ENCODE measurements around the gene APMAP. TPM values are rescaled to one million over a fixed set of nuclear protein-coding genes. Genes with fewer than 3 reads are reported as not detected.

APMAP gene
- total RNA-seq, 1 experiment from 2014 or later, result 82.7 TPM

DNA sequence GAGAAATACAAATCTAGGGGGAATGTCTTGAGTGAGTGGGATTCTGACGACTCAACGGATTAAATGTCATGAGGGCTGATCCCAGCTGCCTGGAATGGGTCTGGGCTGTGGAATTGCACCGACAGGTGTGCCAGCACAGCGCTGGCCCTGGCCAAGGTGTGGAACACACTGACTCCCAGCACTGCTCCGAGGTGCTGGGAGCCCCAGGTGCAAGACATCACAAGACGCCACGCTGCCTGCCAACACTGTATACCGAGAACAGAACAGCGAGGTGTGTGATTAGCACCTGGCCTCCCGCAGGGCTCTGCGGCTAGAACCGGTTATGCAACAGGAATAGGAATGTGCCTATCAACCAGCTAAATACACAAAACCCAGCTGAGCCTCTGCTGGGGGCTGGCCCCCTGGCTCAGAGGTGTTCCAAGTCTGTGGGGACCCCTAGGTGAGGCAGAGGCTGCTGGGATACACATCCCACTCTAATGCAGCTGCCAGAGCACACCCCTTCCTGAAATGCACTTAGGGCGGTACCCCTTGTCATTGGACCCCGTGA lies 24.8 kb upstream of the APMAP start:
- Histone ChIP-seq H3K79me2 (ENCODE audit: insufficient read depth, low read length) (no peaks in the 10 kb centered on the region), H3K9me2 (ENCODE audit: insufficient read depth) (no peaks in the 10 kb centered on the region), H3K4me3 (replicated peaks in 1 of 2; ENCODE audit: low read depth in 1 of 2, low read length in 2 of 2) (no peak overlapping the region), H3K9me3 (ENCODE audit: control insufficient read depth in 1 of 2, insufficient read depth in 1 of 2, low read depth in 1 of 2, low read length in 2 of 2) (no peaks in the 10 kb centered on the region), H2AFZ (ENCODE audit: low read depth, low read length, poor library complexity, severe bottlenecking) (no peak overlapping the region), H3K9ac (ENCODE audit: low read length) (no peak overlapping the region), H3K27ac (ENCODE audit: low read depth, low read length) (no peak overlapping the region), H3K4me1 (ENCODE audit: control insufficient read depth in 1 of 2, insufficient read depth in 2 of 2, low read length in 2 of 2) (peaks cover 12 to 14% of the 10 kb centered on the region in 2 experiments), H3K4me2 (ENCODE audit: low read length) (peak overlapping the region; percentile 61), H3K27me3 (ENCODE audit: insufficient read depth, low read length) (no peaks in the 10 kb centered on the region), H3K36me3 (ENCODE audit: control insufficient read depth in 1 of 2, insufficient read depth in 2 of 2, low read length in 2 of 2) (no peaks in the 10 kb centered on the region), H4K20me1 (ENCODE audit: insufficient read depth) (no peaks in the 10 kb centered on the region)
- CTCF ChIA-PET, result no interaction called here
- no TSS peak for BruUV-seq (replicated peaks)
- no peak for DNase-seq (ENCODE audit: low read depth, low spot score)
- TF ChIP-seq TCF7L2 (IDR thresholded peaks at IDR 0.05; ENCODE audit: borderline replicate concordance, extremely low read depth, insufficient read depth, insufficient read length) (no peak), SP1 (IDR thresholded peaks at IDR 0.05; ENCODE audit: low read depth) (no peak), CEBPB (IDR thresholded peaks at IDR 0.05; ENCODE audit: low read depth) (0 out of 2 replicates have a peak, but pooled peaks have one; percentile 47), ZFX (IDR thresholded peaks at IDR 0.05) (no peak), ZNF274 (IDR thresholded peaks at IDR 0.05; ENCODE audit: low read depth, low read length) (no peak), EGR1 (IDR thresholded peaks at IDR 0.05; ENCODE audit: low read depth) (no peak), FOSL1 (IDR thresholded peaks at IDR 0.05; ENCODE audit: low read depth) (no peak)
- TF ChIP-seq, protein P1, sequence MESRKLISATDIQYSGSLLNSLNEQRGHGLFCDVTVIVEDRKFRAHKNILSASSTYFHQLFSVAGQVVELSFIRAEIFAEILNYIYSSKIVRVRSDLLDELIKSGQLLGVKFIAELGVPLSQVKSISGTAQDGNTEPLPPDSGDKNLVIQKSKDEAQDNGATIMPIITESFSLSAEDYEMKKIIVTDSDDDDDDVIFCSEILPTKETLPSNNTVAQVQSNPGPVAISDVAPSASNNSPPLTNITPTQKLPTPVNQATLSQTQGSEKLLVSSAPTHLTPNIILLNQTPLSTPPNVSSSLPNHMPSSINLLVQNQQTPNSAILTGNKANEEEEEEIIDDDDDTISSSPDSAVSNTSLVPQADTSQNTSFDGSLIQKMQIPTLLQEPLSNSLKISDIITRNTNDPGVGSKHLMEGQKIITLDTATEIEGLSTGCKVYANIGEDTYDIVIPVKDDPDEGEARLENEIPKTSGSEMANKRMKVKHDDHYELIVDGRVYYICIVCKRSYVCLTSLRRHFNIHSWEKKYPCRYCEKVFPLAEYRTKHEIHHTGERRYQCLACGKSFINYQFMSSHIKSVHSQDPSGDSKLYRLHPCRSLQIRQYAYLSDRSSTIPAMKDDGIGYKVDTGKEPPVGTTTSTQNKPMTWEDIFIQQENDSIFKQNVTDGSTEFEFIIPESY (IDR thresholded peaks at IDR 0.05; ENCODE audit: extremely low read depth, insufficient replicate concordance, low read length), result no peak
- intact Hi-C loops (cut with micrococcal nuclease), result no loop called here
- POLR2A ChIA-PET, result no interaction called here
- RAD21 ChIA-PET (ENCODE audit: low non-redundant PET in 1 of 2, low total read pairs in 2 of 2, uncharacterized antibody in 2 of 2, unreplicated experiment in 2 of 2), result no interaction called here
- peak; percentile 89 for ATAC-seq

DNA sequence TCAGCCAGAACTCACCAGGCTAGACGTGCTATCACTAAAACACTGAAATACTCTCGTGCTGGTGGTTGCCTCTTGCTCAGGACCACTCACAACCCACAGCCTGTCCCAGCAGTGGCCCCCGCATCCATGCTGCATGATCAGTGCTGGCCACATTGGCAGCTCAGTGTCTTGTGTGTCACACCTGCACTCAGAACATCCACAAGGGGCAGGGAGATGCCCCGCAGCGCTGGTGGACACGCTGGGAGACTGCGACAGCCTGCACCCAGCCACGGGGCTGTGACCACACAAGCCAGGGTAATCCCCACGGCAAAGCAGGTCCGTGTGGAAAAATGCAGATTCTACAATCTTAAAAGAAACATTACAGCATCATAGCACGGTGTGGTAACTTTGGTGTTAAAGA lies 23.9 kb upstream of the APMAP start:
- CTCF ChIA-PET, result no interaction called here
- Histone ChIP-seq H3K9ac (ENCODE audit: low read length) (no peak overlapping the region), H3K79me2 (ENCODE audit: insufficient read depth, low read length) (no peaks in the 10 kb centered on the region), H4K20me1 (ENCODE audit: insufficient read depth) (no peaks in the 10 kb centered on the region), H3K9me3 (ENCODE audit: control insufficient read depth in 1 of 2, insufficient read depth in 1 of 2, low read depth in 1 of 2, low read length in 2 of 2) (no peaks in the 10 kb centered on the region), H2AFZ (ENCODE audit: low read depth, low read length, poor library complexity, severe bottlenecking) (no peak overlapping the region), H3K4me1 (ENCODE audit: control insufficient read depth in 1 of 2, insufficient read depth in 2 of 2, low read length in 2 of 2) (peaks cover 12 to 13% of the 10 kb centered on the region in 2 experiments), H3K27ac (ENCODE audit: low read depth, low read length) (no peak overlapping the region), H3K4me2 (ENCODE audit: low read length) (no peak overlapping the region), H3K4me3 (replicated peaks in 1 of 2; ENCODE audit: low read depth in 1 of 2, low read length in 2 of 2) (no peak overlapping the region), H3K36me3 (ENCODE audit: control insufficient read depth in 1 of 2, insufficient read depth in 2 of 2, low read length in 2 of 2) (no peaks in the 10 kb centered on the region), H3K27me3 (ENCODE audit: insufficient read depth, low read length) (no peaks in the 10 kb centered on the region), H3K9me2 (ENCODE audit: insufficient read depth) (no peaks in the 10 kb centered on the region)
- intact Hi-C loops (cut with micrococcal nuclease), result no loop called here
- RAD21 ChIA-PET (ENCODE audit: low non-redundant PET in 1 of 2, low total read pairs in 2 of 2, uncharacterized antibody in 2 of 2, unreplicated experiment in 2 of 2), result no interaction called here
- DNase-seq (ENCODE audit: low read depth, low spot score) (no peak), ATAC-seq (no peak)
- no TSS peak for BruUV-seq (replicated peaks)
- POLR2A ChIA-PET, result no interaction called here
- no peak for TF ChIP-seq RAD21 (IDR thresholded peaks at IDR 0.05; ENCODE audit: low read depth)
- TF ChIP-seq FOSL1 (IDR thresholded peaks at IDR 0.05; ENCODE audit: low read depth), result no peak
- no peak for TF ChIP-seq ZNF274 (IDR thresholded peaks at IDR 0.05; ENCODE audit: low read depth, low read length)
- TF ChIP-seq EZH2 (IDR thresholded peaks at IDR 0.05), result no peak
- no peak for TF ChIP-seq SP1 (IDR thresholded peaks at IDR 0.05; ENCODE audit: low read depth)
- TF ChIP-seq, protein P2, sequence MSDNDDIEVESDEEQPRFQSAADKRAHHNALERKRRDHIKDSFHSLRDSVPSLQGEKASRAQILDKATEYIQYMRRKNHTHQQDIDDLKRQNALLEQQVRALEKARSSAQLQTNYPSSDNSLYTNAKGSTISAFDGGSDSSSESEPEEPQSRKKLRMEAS (IDR thresholded peaks at IDR 0.05), result no peak
- TF ChIP-seq POLR2A (IDR thresholded peaks at IDR 0.05; ENCODE audit: borderline replicate concordance, extremely low read depth, insufficient read depth, insufficient read length), result no peak
- TF ChIP-seq, protein P3, sequence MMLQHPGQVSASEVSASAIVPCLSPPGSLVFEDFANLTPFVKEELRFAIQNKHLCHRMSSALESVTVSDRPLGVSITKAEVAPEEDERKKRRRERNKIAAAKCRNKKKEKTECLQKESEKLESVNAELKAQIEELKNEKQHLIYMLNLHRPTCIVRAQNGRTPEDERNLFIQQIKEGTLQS (IDR thresholded peaks at IDR 0.05), result no peak
- no peak for TF ChIP-seq CEBPB (IDR thresholded peaks at IDR 0.05; ENCODE audit: low read depth)
- TF ChIP-seq EZH2phosphoT487 (IDR thresholded peaks at IDR 0.05; ENCODE audit: borderline replicate concordance), result no peak
- no peak for TF ChIP-seq SRF (IDR thresholded peaks at IDR 0.05; ENCODE audit: low read depth)
- TF ChIP-seq, protein P1 (IDR thresholded peaks at IDR 0.05; ENCODE audit: extremely low read depth, insufficient replicate concordance, low read length), result no peak
- no peak for TF ChIP-seq SIN3A (IDR thresholded peaks at IDR 0.05; ENCODE audit: low read depth)
- TF ChIP-seq JUND (IDR thresholded peaks at IDR 0.05), result no peak
- no peak for TF ChIP-seq POLR2AphosphoS5 (IDR thresholded peaks at IDR 0.05; ENCODE audit: low read depth, low read length)
- no peak for TF ChIP-seq ZFX (IDR thresholded peaks at IDR 0.05)
